Activated CD4-positive, alpha-beta T cell treated with anti-CD3 and anti-CD28 coated beads, Interleukin-2, amount 10 ng/mL, durations not matched to agents 24 days and 14 days (primary cell): ENCODE results near the gene ITGB4. TPM values are rescaled to one million over a fixed set of nuclear protein-coding genes. Genes with fewer than 3 reads are reported as not detected.

Source experiments
- DNase-seq: peaks from one replicate; pipeline ENCODE4 v3.0.0; 2022
- H3K27ac Mint-ChIP-seq: one replicate; pipeline ENCODE4 v1.8.0; 2022; ENCODE audit warnings: mild to moderate bottlenecking, mixed read lengths
- H3K27me3 Mint-ChIP-seq: one replicate; pipeline ENCODE4 v1.8.0; 2022; ENCODE audit warnings: mixed read lengths
- H3K36me3 Mint-ChIP-seq: one replicate; pipeline ENCODE4 v1.8.0; 2022; ENCODE audit warnings: low read depth, mild to moderate bottlenecking, mixed read lengths
- H3K4me1 Mint-ChIP-seq: one replicate; pipeline ENCODE4 v1.8.0; 2021; ENCODE audit warnings: mixed read lengths
- H3K4me3 Mint-ChIP-seq: one replicate; pipeline ENCODE4 v1.8.0; 2022; ENCODE audit warnings: mild to moderate bottlenecking, moderate library complexity, mixed read lengths
- H3K9me3 Mint-ChIP-seq: one replicate; pipeline ENCODE4 v1.8.0; 2021; ENCODE audit warnings: mixed read lengths
- intact Hi-C: fragments of 100-400 bp; cut with micrococcal nuclease; formaldehyde crosslinking; loops from one replicate; pipeline ENCODE4 v1.15.1; 2023
- total RNA-seq: library from RNA; stranded (reverse); gene quantifications from 2 replicates; pipeline ENCODE4 v1.2.3, GENCODE V29; 2022

The ITGB4 gene
- total RNA-seq, 1 donor from 2014 or later: 1.8 TPM

DNA sequence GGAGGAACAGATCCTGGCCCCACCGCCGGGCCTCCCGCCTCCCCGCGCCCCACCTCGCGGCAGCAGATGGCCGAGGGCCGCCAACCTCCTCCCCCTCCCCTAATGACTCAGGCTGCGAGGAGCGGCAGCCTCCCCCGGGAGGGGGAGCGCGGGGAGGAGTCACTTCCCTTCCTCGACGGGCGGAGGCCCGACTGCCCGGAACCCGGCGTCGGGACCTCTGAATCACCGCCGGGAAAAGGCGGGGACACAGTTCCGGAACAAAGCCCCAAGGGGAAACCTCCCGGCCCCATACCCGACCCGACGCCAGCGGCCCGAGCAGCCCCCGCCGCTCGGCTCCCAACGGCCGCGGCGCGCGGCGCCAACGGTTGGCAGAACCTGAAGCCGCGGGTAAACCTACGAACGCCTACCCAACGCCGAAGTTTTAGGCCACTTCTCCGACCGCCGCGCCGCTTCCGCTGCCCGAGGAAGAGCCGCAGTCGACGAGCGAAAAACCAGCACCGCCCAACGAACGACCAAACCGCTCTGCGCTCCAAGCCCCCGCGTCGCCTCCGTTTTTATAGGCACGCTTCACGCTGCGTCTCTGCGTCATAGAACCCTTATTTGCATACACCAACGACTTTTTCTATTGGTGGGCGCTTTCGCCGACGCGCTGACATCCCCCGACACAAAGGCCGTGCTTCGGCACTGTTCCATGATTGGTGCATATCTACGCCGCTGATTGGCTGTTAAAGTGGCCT lies 58.2 kb downstream of the ITGB4 start:
- Mint-ChIP-seq H3K27ac (peak overlapping the region; percentile 95), H3K4me3 (peak overlapping the region; percentile 87), H3K27me3 (peaks cover 4% of the 10 kb centered on the region), H3K4me1 (peaks cover 47% of the 10 kb centered on the region), H3K9me3 (no peaks in the 10 kb centered on the region), H3K36me3 (peaks cover 42% of the 10 kb centered on the region)
- intact Hi-C loops: loop anchor here (1.0 to 5.0 kb wide), 5 partner anchors 15 to 118 kb away; partner anchors contain the start of genes GALK1, TRIM65, UNC13D and WBP2
- DNase-seq: peak; percentile 98

DNA sequence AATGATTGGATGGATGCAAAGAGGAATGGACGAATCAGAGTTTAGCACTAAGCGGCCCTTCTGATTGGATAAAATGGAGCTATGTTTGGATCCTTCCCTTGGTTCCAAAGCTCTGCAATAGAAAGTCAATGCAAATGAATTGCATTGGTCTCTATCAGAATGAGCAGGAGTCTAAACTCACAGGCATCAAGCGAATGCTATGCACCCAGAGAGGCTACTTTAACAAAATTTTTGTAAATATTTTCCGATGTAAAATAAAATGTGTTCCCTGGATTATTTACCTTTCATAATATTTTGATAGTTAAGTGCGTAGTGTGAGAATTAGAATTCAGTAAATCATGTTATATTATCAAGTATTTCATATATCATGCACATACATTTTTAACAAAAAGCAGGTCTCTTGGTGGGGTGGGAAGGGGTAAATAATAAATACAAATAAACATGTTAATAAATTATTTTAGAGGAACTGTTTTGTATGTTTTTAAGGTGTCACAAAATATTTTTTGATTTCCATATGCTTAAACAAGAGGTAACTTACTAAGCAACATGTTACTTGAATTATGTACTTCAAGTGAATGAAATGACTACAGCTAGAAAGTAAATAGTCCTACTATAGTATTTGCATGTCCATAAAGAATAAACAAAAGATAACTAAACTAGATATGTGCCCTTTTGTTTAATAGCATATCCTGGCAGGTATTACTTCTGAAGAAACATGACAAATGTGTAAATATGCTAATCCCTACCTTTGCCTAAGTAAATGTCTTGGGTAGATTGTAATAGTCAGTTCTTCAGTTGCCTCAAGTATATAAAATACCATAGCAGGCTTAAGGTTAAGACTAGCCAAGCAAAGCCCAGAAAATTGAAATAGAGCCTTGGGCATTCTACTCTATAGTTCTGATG lies 59.0 kb downstream of the ITGB4 start:
- H3K4me1 Mint-ChIP-seq: peaks cover 50% of the 10 kb centered on the region
- H3K4me3 Mint-ChIP-seq: peak overlapping the region; percentile 87
- intact Hi-C loops: loop anchor here (1.0 to 10.0 kb wide), 10 partner anchors 15 to 1355 kb away; partner anchors contain the start of genes GALK1, GGA3, JPT1 and MRPS7
- H3K27ac Mint-ChIP-seq: peak overlapping the region; percentile 95
- peaks cover 4% of the 10 kb centered on the region for H3K27me3 Mint-ChIP-seq
- DNase-seq: no peak
- peaks cover 42% of the 10 kb centered on the region for H3K36me3 Mint-ChIP-seq
- H3K9me3 Mint-ChIP-seq: no peaks in the 10 kb centered on the region

DNA sequence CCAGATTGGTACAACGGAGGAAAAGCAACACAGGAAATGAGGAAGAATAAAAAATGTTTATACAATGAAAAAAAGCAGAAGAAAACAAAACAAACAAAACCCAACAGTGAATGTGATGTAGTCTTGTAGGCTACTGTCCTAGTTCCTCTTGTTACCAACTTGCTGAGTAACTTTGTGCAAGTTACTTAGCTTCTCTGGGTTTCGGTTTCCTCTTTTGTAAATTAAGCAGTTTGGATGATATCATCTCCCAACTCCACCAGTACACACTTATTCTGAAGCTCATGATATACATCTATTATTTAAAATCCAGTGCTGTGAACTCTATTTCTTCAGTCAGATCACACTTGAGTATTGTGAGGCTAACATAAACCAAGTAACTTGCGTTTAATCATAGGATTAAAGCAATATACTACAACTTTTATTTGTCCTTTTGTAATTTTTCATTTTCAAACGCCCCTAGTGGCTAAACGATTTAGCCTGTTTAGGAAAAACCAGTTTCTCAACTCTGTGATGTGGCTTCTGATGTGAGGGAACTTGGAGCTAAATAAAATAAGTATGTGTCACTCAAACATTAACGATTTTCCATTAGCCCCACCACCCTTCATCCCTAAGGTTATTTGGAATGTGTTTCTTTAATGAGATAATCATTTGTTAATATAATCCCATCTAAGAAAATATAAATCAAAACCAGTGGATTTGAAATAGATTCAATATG lies 62.0 kb downstream of the ITGB4 start:
- intact Hi-C loops: loop anchor here (5.0 to 10.0 kb wide), 5 partner anchors 402 to 1352 kb away; partner anchors contain the start of genes GGA3, JPT1, MRPS7 and UBALD2
- H3K9me3 Mint-ChIP-seq: no peaks in the 10 kb centered on the region
- H3K4me1 Mint-ChIP-seq: peaks cover 42% of the 10 kb centered on the region
- H3K27ac Mint-ChIP-seq: peak overlapping the region; percentile 100
- DNase-seq: peak; percentile 80
- peaks cover 20% of the 10 kb centered on the region for H3K36me3 Mint-ChIP-seq
- H3K27me3 Mint-ChIP-seq: peaks cover 4% of the 10 kb centered on the region
- H3K4me3 Mint-ChIP-seq: peak overlapping the region; percentile 93

DNA sequence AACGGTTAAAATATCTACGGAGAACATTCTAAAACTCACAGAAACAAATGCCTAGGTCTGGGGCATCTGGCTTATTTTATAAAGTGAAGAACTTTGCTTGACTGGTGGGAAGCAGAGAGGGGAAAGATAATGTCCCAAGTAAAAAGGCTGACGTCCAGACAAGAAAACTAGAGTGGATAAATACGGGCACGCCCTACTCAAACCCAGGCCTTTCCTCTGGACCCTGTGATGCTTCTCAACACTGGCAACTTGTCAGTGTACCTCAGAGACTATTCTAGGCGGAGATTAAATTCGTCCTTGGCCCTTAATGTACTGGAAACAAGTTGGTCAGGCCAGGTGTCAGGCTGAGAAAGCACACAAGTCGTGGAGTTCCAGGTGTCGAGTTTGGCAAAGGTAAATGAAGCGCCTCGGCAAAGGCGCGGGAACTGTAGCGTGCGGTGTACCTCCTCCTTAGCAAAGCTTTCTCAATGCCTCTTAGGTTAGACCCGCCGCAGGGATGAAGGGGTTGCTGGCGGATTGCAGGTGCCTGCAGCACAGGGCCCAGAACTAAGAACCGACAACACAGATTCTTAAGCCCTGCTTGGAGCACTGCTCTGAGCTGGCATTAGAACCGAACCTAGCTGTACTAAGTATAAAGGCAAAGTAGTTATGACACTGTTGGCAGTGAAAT lies 62.7 kb downstream of the ITGB4 start:
- DNase-seq: no peak
- Mint-ChIP-seq H3K4me3 (peak overlapping the region; percentile 93), H3K9me3 (no peaks in the 10 kb centered on the region), H3K27ac (peak overlapping the region; percentile 100), H3K27me3 (peaks cover 4% of the 10 kb centered on the region), H3K36me3 (peaks cover 14% of the 10 kb centered on the region), H3K4me1 (peaks cover 44% of the 10 kb centered on the region)
- intact Hi-C loops: loop anchor here (1.0 to 10.0 kb wide), 6 partner anchors 71 to 1351 kb away; partner anchors contain the start of genes GGA3, JPT1, MRPS7 and UBALD2

DNA sequence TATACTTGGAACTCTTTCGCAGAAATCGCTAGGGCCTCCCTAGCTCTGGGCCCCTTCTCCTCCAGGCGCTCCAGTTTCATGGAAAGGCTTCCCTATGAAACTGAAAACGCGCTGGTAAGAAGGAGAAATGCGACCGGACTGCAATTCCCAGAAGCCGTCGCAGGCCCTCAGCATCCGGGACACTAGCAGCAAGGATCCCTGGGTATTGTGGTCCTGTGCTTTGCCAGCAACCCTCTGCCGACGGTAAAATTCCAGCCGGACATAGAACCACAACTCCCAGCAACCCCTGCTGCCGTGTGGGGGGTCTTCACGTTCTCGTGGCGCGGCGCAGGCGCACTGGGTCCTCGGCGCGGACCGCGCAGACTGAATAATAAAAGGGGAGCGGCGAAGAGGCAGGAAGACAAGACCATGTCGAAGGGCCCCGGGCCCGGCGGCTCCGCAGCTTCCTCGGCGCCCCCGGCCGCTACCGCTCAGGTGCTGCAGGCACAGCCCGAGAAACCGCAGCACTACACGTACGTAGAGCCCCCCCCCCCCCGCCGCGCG lies 63.3 kb downstream of the ITGB4 start, which contains the start of gene UNK:
UNK (plus strand) TSS at position 334 of the 543 bp plus-strand sequence; CDS start at position 409, 75 bp downstream.
- Mint-ChIP-seq H3K27me3 (peaks cover 3% of the 10 kb centered on the region), H3K27ac (peak within 1 kb of the TSS; percentile 100), H3K9me3 (no peaks in the 10 kb centered on the region), H3K4me3 (peak within 1 kb of the TSS; percentile 93), H3K36me3 (peaks cover 12% of the 10 kb centered on the region), H3K4me1 (peaks cover 44% of the 10 kb centered on the region)
- DNase-seq: peak; percentile 98
- intact Hi-C loops: loop anchor here (1.0 to 10.0 kb wide), 6 partner anchors 71 to 1350 kb away; partner anchors contain the start of genes GGA3, JPT1, MRPS7 and UBALD2

DNA sequence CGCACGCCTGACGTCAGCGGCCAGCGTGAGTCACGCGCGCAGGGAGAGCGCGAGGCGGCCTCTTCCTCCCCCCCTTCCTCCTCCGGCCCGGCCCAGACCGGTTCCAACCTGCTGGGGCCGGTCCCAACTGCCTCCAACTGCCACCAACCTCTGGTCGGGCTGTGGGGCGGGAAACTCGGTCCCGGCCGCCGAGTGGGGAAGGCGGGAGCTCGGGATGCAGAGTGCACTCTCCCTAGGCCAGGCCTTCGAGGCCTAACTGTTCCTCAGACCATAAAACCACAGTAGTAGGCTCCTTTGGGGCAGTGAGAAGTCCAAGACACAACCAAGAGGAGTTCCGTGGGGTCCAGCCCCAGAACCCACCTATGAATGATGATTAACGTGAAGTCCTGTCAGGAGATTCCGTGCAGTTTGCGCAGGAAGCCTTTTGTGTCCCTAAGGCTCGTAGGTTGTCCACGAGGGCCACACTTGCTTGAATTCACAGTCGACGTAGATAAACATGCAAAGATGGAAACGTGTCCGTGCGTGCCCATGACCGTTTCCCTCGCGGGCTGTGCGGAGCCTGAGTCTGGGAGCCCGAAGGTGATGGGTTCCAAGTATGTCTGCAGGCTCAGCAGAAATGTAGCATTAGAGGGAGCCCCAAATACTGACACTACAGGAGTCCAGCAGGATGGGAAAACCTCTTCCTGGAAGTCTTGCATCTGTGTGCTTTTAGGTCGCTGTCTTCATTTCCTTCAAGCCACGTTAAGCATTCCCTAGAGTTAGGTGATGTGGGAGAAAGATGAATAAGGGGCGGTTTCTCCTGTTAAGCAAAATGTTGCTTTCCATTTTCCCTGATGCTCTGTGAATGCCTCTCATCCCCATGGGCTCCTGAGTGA lies 64.0 kb downstream of the ITGB4 start:
- peak; percentile 97 for DNase-seq
- Mint-ChIP-seq H3K27me3 (no peaks in the 10 kb centered on the region), H3K36me3 (peaks cover 7% of the 10 kb centered on the region), H3K4me1 (peaks cover 37% of the 10 kb centered on the region), H3K4me3 (peak overlapping the region; percentile 93), H3K27ac (peak overlapping the region; percentile 100), H3K9me3 (no peaks in the 10 kb centered on the region)
- intact Hi-C loops: loop anchor here (10.0 kb wide), 4 partner anchors 400 to 1350 kb away; partner anchors contain the start of genes GGA3, MRPS7 and UBALD2

DNA sequence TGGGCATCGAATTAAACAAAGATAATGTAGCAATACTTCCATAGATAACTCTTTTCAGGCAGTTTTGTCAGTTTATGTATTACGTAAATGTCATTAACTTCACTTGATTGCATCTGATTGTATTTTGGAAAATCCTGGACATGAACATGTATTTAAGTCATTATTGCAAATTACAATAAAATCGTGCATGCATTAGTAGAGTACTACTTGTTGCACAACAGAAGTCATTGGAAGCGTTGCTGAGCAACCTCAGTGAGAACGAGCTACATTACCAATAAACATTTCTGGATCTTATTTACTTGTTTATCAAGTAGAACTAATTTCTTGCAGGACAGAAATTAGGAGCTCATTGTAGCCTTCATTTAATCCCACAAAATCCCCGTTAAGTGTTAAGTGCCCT lies 70.0 kb downstream of the ITGB4 start:
- Mint-ChIP-seq H3K4me3 (no peak overlapping the region), H3K27ac (no peak overlapping the region), H3K9me3 (no peaks in the 10 kb centered on the region), H3K27me3 (no peaks in the 10 kb centered on the region), H3K4me1 (peaks cover 38% of the 10 kb centered on the region), H3K36me3 (peaks cover 23% of the 10 kb centered on the region)
- DNase-seq: no peak
- intact Hi-C loops: no loop called here

DNA sequence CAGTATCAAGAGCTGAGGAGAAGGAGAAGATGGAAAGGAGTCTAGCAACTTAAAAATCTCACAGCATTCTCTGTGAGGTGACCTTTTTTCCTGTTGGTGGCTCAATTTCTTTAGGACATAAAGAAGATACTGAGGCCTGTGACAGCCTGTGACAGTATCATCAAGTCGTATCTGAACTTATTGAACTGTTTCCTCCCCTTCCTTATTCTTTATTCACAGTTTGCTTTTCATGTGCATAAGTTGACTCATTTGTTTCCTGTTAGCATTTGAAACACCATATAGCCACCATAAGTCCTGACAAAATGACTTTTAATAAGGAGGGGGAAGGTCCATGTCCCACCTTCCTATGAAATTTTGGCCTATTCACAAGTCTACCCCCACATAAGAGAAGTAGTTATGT lies 72.2 kb downstream of the ITGB4 start:
- H3K27me3 Mint-ChIP-seq: no peaks in the 10 kb centered on the region
- no peak for DNase-seq
- peaks cover 32% of the 10 kb centered on the region for H3K4me1 Mint-ChIP-seq
- H3K4me3 Mint-ChIP-seq: no peak overlapping the region
- intact Hi-C loops: no loop called here
- H3K27ac Mint-ChIP-seq: peak overlapping the region; percentile 26
- no peaks in the 10 kb centered on the region for H3K9me3 Mint-ChIP-seq
- peaks cover 28% of the 10 kb centered on the region for H3K36me3 Mint-ChIP-seq

DNA sequence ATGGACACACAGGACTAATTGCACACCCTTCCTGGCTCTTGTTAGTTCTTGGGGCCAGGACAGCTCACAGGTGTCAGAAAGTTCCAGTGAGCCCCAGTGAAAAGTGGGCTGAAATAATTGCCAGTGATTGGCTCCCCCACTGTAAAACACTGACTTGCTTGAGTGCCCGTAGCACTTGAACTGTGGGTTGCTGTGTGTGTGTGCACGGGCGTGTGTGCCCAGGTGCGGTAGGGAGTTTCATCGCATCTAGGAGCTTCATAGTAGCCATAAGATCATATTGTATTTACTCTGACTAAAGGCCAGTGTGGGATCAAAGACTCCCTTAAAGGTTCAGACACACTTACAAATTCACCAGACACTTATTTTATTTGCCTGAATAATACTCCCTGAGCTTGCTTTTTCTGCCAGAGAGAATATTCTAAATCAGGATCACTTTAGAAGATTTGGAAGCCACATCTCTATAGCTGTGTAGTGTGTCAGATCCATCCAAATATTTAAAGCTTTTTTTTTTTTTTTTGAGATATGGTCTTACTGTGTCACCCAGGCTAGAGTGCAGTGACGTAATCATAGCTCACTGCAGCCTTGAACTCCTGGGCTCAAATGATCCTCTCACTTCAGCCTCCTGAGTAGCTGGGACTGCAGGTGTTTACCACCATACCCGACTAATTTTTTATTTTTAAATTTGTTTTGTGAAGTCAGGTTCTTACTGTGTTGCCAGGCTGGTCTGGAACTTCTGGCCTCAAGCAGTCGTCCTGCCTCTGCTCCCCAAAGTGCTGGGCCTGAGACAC lies 74.8 kb downstream of the ITGB4 start:
- Mint-ChIP-seq H3K27me3 (no peaks in the 10 kb centered on the region), H3K36me3 (peaks cover 30% of the 10 kb centered on the region), H3K4me3 (no peak overlapping the region), H3K27ac (no peak overlapping the region), H3K4me1 (peaks cover 28% of the 10 kb centered on the region), H3K9me3 (no peaks in the 10 kb centered on the region)
- intact Hi-C loops: no loop called here
- no peak for DNase-seq

DNA sequence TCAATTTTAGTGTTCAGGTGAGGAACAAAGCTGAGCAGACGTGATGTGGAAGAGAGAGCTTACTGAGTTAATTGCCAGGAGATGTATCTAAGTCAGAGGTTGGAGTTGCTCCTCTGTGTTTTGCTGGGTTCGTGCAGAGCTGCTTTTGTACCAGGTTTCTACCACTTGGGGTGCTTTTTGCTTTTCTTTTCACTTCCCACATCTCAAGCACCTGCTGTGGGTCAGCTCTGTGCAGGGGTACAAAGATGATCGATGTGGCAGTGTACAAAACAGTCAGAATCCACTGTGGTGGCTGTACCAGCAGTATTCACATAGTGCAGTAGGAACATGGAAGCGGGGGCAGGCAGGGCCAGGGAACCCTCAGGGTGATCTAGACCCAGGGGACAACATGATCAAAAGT lies 78.1 kb downstream of the ITGB4 start:
- Mint-ChIP-seq H3K27ac (no peak overlapping the region), H3K9me3 (no peaks in the 10 kb centered on the region), H3K36me3 (peaks cover 14% of the 10 kb centered on the region), H3K27me3 (no peaks in the 10 kb centered on the region), H3K4me1 (peaks cover 18% of the 10 kb centered on the region), H3K4me3 (no peak overlapping the region)
- intact Hi-C loops: no loop called here
- no peak for DNase-seq

DNA sequence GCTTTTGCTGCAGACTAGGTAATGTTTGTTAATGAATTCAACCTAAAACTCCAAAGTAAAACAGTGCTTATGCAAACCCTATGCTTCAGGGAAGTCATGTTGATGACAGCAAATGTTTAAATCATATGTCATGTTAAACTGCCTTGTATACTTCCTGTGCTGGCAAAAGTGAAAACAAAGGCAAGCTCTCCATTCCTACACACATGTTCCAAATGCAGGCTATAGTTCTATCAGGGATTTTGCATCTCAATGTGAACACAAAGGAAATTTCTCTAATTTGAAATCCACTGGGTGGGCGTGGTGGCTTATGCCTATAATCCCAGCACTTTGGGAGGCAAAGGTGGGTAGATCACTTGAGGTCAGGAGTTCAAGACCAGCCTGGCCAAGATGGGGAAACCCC lies 82.6 kb downstream of the ITGB4 start:
- H3K4me3 Mint-ChIP-seq: no peak overlapping the region
- peaks cover 16% of the 10 kb centered on the region for H3K4me1 Mint-ChIP-seq
- H3K9me3 Mint-ChIP-seq: no peaks in the 10 kb centered on the region
- H3K27ac Mint-ChIP-seq: peak overlapping the region; percentile 53
- no peaks in the 10 kb centered on the region for H3K27me3 Mint-ChIP-seq
- intact Hi-C loops: no loop called here
- DNase-seq: no peak
- peaks cover 5% of the 10 kb centered on the region for H3K36me3 Mint-ChIP-seq
